ENCODE measurements around the gene SMARCD2.

The SMARCD2 gene

GRCh38 chr17:63838631-63839171, 3.8 kb downstream of the SMARCD2 start:
- TF ChIP-seq SIN3A (IDR thresholded peaks at IDR 0.05; ENCODE audit: borderline replicate concordance, insufficient read depth, low read length) (no peak), TAF1 (IDR thresholded peaks at IDR 0.05; ENCODE audit: borderline replicate concordance, insufficient read depth, low read length) (no peak), REST (IDR thresholded peaks at IDR 0.05; ENCODE audit: insufficient read depth in 1 of 2, low read depth in 2 of 2, low read length in 2 of 2) (no peak), POLR2AphosphoS5 (IDR thresholded peaks at IDR 0.05; ENCODE audit: low read depth, low read length) (no peak), FOXP2 (optimal IDR thresholded peaks at IDR 0.05; ENCODE audit: borderline replicate concordance, extremely low read depth, extremely low read length, insufficient read depth) (no peak)

- TF ChIP-seq FOXP2 (optimal IDR thresholded peaks at IDR 0.05; ENCODE audit: borderline replicate concordance, extremely low read depth, extremely low read length, insufficient read depth) (no peak), SIN3A (IDR thresholded peaks at IDR 0.05; ENCODE audit: borderline replicate concordance, insufficient read depth, low read length) (no peak), REST (IDR thresholded peaks at IDR 0.05; ENCODE audit: insufficient read depth in 1 of 2, low read depth in 2 of 2, low read length in 2 of 2) (no peak), TAF1 (IDR thresholded peaks at IDR 0.05; ENCODE audit: borderline replicate concordance, insufficient read depth, low read length) (no peak), POLR2AphosphoS5 (IDR thresholded peaks at IDR 0.05; ENCODE audit: low read depth, low read length) (no peak)
These were observed 4.4 kb downstream of the SMARCD2 start for GRCh38 chr17:63837962-63838600.

- no peak for TF ChIP-seq REST (IDR thresholded peaks at IDR 0.05; ENCODE audit: insufficient read depth in 1 of 2, low read depth in 2 of 2, low read length in 2 of 2)
- TF ChIP-seq FOXP2 (optimal IDR thresholded peaks at IDR 0.05; ENCODE audit: borderline replicate concordance, extremely low read depth, extremely low read length, insufficient read depth): no peak
- TF ChIP-seq POLR2AphosphoS5 (IDR thresholded peaks at IDR 0.05; ENCODE audit: low read depth, low read length): no peak
- TF ChIP-seq SIN3A (IDR thresholded peaks at IDR 0.05; ENCODE audit: borderline replicate concordance, insufficient read depth, low read length): no peak
- TF ChIP-seq TAF1 (IDR thresholded peaks at IDR 0.05; ENCODE audit: borderline replicate concordance, insufficient read depth, low read length): no peak
These were observed 5.0 kb downstream of the SMARCD2 start for GRCh38 chr17:63837480-63837879.

- no peak for TF ChIP-seq POLR2AphosphoS5 (IDR thresholded peaks at IDR 0.05; ENCODE audit: low read depth, low read length)
- no peak for TF ChIP-seq SIN3A (IDR thresholded peaks at IDR 0.05; ENCODE audit: borderline replicate concordance, insufficient read depth, low read length)
- no peak for TF ChIP-seq FOXP2 (optimal IDR thresholded peaks at IDR 0.05; ENCODE audit: borderline replicate concordance, extremely low read depth, extremely low read length, insufficient read depth)
- TF ChIP-seq REST (IDR thresholded peaks at IDR 0.05; ENCODE audit: insufficient read depth in 1 of 2, low read depth in 2 of 2, low read length in 2 of 2): no peak
- TF ChIP-seq TAF1 (IDR thresholded peaks at IDR 0.05; ENCODE audit: borderline replicate concordance, insufficient read depth, low read length): no peak
These were observed 5.7 kb downstream of the SMARCD2 start for GRCh38 chr17:63836811-63837210.
